GM23338 (cell line): ENCODE data around the gene ASAP2. TPM values are rescaled to one million over a fixed set of nuclear protein-coding genes. Genes with fewer than 3 reads are reported as not detected.

Source experiments
- ATAC-seq: fragments of 200-7000 bp; cut with Tn5 transposase; 3 replicates; pipeline ENCODE4 v1.9.1; 2020
- DNase-seq: peaks from one replicate; pipeline ENCODE4 v3.0.0-alpha.2; 2015; ENCODE audit warnings: low spot score
- H2AFZ ChIP-seq: fragments of 200-600 bp; sonication (generic); 2 replicates; pipeline ENCODE4 v1.8.0; 2016; ENCODE audit warnings: antibody characterized with exemption, mild to moderate bottlenecking, moderate library complexity
- H3F3A ChIP-seq: fragments of 200-600 bp; sonication (generic); replicated peaks from 2 replicates; pipeline ENCODE4 v1.8.0; 2017; ENCODE audit warnings: antibody characterized with exemption, mixed run types, low read depth
- H3K27ac ChIP-seq: fragments of 200-600 bp; sonication (generic); 2 replicates; pipeline ENCODE4 v1.6.1; 2016; ENCODE audit warnings: low read depth
- H3K27me3 ChIP-seq: fragments of 200-600 bp; sonication (generic); 2 replicates; pipeline ENCODE4 v1.8.0; 2016; ENCODE audit warnings: mild to moderate bottlenecking, mixed run types, moderate library complexity; ENCODE audit not compliant: insufficient read depth
- H3K36me3 ChIP-seq: fragments of 200-600 bp; sonication (generic); 2 replicates; pipeline ENCODE4 v1.8.0; 2016; ENCODE audit warnings: mild to moderate bottlenecking; ENCODE audit not compliant: insufficient read depth
- H3K4me1 ChIP-seq: fragments of 200-600 bp; sonication (generic); 2 replicates; pipeline ENCODE4 v1.8.0; 2016; ENCODE audit warnings: mild to moderate bottlenecking, moderate library complexity; ENCODE audit not compliant: insufficient read depth
- H3K4me2 ChIP-seq: fragments of 200-600 bp; sonication (generic); 2 replicates; pipeline ENCODE4 v1.7.1; 2017; ENCODE audit warnings: mixed run types
- H3K4me3 ChIP-seq: fragments of 200-600 bp; sonication (generic); 2 replicates; pipeline ENCODE4 v1.6.1; 2016; ENCODE audit warnings: mixed run types
- H3K79me2 ChIP-seq: fragments of 200-600 bp; sonication (generic); replicated peaks from 2 replicates; pipeline ENCODE4 v1.8.0; 2017; ENCODE audit warnings: mild to moderate bottlenecking; ENCODE audit not compliant: insufficient read depth
- H3K9me2 ChIP-seq: fragments of 200-600 bp; sonication (generic); 2 replicates; pipeline ENCODE4 v1.8.0; 2017; ENCODE audit not compliant: insufficient read depth
- H4K20me1 ChIP-seq: fragments of 200-600 bp; sonication (generic); replicated peaks from 2 replicates; pipeline ENCODE4 v1.8.0; 2017; ENCODE audit warnings: mild to moderate bottlenecking; ENCODE audit not compliant: insufficient read depth
- H3K27ac Mint-ChIP-seq: 2 replicates; pipeline ENCODE4 v1.8.0; 2020; ENCODE audit warnings: inconsistent platforms, mild to moderate bottlenecking, moderate library complexity, mixed read lengths
- H3K27me3 Mint-ChIP-seq: 3 replicates; pipeline ENCODE4 v1.8.0; 2022; ENCODE audit warnings: low read depth, mild to moderate bottlenecking, moderate library complexity, mixed read lengths, inconsistent platforms; ENCODE audit not compliant: insufficient read depth, poor library complexity
- H3K36me3 Mint-ChIP-seq: 3 replicates; pipeline ENCODE4 v1.8.0; 2021; ENCODE audit warnings: low read depth, mild to moderate bottlenecking, inconsistent platforms, moderate library complexity, mixed read lengths
- H3K4me1 Mint-ChIP-seq: 3 replicates; pipeline ENCODE4 v1.8.0; 2020; ENCODE audit warnings: mild to moderate bottlenecking, inconsistent platforms, mixed read lengths
- H3K4me3 Mint-ChIP-seq: 3 replicates; pipeline ENCODE4 v1.8.0; 2021; ENCODE audit warnings: moderate library complexity, mild to moderate bottlenecking, inconsistent platforms, mixed read lengths
- H3K9me3 Mint-ChIP-seq: 3 replicates; pipeline ENCODE4 v1.8.0; 2020; ENCODE audit warnings: moderate library complexity, mild to moderate bottlenecking, inconsistent platforms, mixed read lengths
- EZH2phosphoT487 ChIP-seq: fragments of 200-600 bp; sonication (generic); IDR thresholded peaks from one replicate; pipeline ENCODE4 v1.8.1; 2018; ENCODE audit warnings: antibody characterized with exemption; ENCODE audit not compliant: unreplicated experiment
- NANOG ChIP-seq: IDR thresholded peaks from 2 replicates; pipeline ENCODE4 v1.6.1; 2016; ENCODE audit warnings: antibody characterized with exemption, borderline replicate concordance
- REST ChIP-seq: IDR thresholded peaks from one replicate; pipeline ENCODE4 v1.6.1; 2018; ENCODE audit warnings: antibody characterized with exemption; ENCODE audit not compliant: unreplicated experiment
- STAT1 ChIP-seq: IDR thresholded peaks from one replicate; pipeline ENCODE4 v1.6.1; 2016; ENCODE audit warnings: antibody characterized with exemption; ENCODE audit not compliant: unreplicated experiment
- ZNF114 ChIP-seq: fragments of 250-450 bp; sonication (Bioruptor Pico); IDR thresholded peaks from 2 replicates; pipeline ENCODE4 v1.5.0; 2020; ENCODE audit warnings: mild to moderate bottlenecking, moderate library complexity
- ZNF331 ChIP-seq: fragments of 250-450 bp; sonication (Bioruptor Pico); IDR thresholded peaks from 2 replicates; pipeline ENCODE4 v1.5.0; 2020; ENCODE audit warnings: low read depth, mild to moderate bottlenecking, moderate library complexity
- polyA plus RNA-seq: library from polyadenylated mRNA; unstranded; fragments of >200 nt; fragmentation: Nextera tagmentation; extraction: Ambion mirVana; gene quantifications from 2 replicates; pipeline ENCODE4 v1.2.1, GENCODE V29; 2016
- total RNA-seq: library from RNA; depleted of rRNA; stranded (reverse); fragments of >200 nt; shearing (Covaris generic); gene quantifications from 2 replicates; pipeline ENCODE4 v1.2.3, GENCODE V29; 2014
- TF ChIP-seq, protein P1 (sequence below), 2 experiments: fragments of 200-600 bp in 1 of 2; sonication (generic) in 1 of 2; conservative IDR thresholded peaks; 2 replicates each; pipeline versions ENCODE4 v1.5.1 to v1.6.1; 2016 to 2017; ENCODE audit warnings: antibody characterized with exemption in 2 of 2, low read depth in 2 of 2, mild to moderate bottlenecking in 2 of 2, moderate library complexity in 1 of 2
- TF ChIP-seq, protein P2 (sequence below): IDR thresholded peaks from 2 replicates; pipeline ENCODE4 v1.6.1; 2016; ENCODE audit warnings: antibody characterized with exemption
- TF ChIP-seq, protein P3 (sequence below): fragments of 250-450 bp; sonication (Bioruptor Pico); IDR thresholded peaks from 2 replicates; pipeline ENCODE4 v1.5.0; 2020; ENCODE audit warnings: mild to moderate bottlenecking, moderate library complexity

ASAP2 gene
- total and polyA plus RNA-seq, 2 experiments from 2014 or later = 2.6 to 15.6 TPM

DNA sequence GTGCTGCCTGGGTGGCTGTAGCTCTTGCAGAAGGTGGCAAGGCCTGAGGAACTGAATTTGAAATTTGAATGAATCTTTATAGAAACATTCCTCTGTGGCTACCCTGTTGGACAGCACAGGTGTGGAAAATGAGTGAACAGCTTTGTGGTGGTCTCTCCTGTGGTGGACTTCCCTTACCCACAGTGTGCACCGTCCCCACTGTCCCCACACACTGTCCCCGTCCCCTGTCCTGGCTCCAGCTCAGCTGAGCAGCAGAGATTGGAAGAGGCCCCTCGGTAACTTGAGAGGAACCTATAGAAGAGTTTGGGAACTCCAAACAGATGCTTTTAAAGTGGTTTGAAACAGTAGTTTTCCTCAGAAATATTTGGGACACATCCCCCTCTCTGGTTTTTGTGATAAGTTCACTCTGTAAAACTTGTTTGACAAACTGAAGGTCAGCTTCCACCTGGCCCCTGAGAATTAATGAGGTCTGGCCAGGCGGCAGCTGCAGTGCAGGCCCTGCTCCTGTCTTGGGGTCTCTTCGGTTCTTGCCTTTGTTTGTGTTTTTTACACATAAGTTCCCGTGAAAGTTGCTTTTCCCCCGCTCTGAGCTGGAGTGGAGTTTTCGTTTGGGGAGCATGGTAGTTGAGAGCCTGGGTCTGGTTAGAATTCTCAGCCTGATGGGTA, 63.2 kb downstream of the ASAP2 start (continued):
- TF ChIP-seq, protein P1, sequence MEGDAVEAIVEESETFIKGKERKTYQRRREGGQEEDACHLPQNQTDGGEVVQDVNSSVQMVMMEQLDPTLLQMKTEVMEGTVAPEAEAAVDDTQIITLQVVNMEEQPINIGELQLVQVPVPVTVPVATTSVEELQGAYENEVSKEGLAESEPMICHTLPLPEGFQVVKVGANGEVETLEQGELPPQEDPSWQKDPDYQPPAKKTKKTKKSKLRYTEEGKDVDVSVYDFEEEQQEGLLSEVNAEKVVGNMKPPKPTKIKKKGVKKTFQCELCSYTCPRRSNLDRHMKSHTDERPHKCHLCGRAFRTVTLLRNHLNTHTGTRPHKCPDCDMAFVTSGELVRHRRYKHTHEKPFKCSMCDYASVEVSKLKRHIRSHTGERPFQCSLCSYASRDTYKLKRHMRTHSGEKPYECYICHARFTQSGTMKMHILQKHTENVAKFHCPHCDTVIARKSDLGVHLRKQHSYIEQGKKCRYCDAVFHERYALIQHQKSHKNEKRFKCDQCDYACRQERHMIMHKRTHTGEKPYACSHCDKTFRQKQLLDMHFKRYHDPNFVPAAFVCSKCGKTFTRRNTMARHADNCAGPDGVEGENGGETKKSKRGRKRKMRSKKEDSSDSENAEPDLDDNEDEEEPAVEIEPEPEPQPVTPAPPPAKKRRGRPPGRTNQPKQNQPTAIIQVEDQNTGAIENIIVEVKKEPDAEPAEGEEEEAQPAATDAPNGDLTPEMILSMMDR (conservative IDR thresholded peaks at IDR 0.05; ENCODE audit: low read depth in 2 of 2) = no peak
- TF ChIP-seq ZNF114 (CRISPR knock-in tag) (no peak), NANOG (no peak), REST (no peak), ZNF331 (CRISPR knock-in tag) (no peak), EZH2phosphoT487 (no peak), STAT1 (no peak)
- TF ChIP-seq, protein P2, sequence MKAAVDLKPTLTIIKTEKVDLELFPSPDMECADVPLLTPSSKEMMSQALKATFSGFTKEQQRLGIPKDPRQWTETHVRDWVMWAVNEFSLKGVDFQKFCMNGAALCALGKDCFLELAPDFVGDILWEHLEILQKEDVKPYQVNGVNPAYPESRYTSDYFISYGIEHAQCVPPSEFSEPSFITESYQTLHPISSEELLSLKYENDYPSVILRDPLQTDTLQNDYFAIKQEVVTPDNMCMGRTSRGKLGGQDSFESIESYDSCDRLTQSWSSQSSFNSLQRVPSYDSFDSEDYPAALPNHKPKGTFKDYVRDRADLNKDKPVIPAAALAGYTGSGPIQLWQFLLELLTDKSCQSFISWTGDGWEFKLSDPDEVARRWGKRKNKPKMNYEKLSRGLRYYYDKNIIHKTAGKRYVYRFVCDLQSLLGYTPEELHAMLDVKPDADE = no peak

DNA sequence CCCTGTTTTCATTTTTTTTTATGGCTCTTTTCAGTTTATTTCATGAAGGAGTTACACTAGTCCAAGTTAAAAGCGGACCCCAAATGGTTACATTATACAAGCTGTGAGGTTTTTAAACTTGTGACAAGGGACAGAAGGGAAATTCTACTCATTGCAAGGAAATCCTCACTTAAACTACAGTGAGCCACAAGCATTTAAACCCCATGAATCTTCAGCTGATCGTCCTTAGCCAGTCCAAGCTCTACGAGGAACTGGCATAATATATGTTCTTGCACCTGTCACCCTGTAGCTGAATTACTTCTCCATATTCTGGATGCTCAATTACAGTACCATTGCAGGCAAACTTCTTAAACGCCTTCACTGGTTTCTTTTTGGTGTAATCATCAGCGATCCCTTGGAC, 64.5 kb downstream of the ASAP2 start:
- peaks cover 7% of the 10 kb centered on the region for H3K27me3 Mint-ChIP-seq
- TF ChIP-seq, protein P3, sequence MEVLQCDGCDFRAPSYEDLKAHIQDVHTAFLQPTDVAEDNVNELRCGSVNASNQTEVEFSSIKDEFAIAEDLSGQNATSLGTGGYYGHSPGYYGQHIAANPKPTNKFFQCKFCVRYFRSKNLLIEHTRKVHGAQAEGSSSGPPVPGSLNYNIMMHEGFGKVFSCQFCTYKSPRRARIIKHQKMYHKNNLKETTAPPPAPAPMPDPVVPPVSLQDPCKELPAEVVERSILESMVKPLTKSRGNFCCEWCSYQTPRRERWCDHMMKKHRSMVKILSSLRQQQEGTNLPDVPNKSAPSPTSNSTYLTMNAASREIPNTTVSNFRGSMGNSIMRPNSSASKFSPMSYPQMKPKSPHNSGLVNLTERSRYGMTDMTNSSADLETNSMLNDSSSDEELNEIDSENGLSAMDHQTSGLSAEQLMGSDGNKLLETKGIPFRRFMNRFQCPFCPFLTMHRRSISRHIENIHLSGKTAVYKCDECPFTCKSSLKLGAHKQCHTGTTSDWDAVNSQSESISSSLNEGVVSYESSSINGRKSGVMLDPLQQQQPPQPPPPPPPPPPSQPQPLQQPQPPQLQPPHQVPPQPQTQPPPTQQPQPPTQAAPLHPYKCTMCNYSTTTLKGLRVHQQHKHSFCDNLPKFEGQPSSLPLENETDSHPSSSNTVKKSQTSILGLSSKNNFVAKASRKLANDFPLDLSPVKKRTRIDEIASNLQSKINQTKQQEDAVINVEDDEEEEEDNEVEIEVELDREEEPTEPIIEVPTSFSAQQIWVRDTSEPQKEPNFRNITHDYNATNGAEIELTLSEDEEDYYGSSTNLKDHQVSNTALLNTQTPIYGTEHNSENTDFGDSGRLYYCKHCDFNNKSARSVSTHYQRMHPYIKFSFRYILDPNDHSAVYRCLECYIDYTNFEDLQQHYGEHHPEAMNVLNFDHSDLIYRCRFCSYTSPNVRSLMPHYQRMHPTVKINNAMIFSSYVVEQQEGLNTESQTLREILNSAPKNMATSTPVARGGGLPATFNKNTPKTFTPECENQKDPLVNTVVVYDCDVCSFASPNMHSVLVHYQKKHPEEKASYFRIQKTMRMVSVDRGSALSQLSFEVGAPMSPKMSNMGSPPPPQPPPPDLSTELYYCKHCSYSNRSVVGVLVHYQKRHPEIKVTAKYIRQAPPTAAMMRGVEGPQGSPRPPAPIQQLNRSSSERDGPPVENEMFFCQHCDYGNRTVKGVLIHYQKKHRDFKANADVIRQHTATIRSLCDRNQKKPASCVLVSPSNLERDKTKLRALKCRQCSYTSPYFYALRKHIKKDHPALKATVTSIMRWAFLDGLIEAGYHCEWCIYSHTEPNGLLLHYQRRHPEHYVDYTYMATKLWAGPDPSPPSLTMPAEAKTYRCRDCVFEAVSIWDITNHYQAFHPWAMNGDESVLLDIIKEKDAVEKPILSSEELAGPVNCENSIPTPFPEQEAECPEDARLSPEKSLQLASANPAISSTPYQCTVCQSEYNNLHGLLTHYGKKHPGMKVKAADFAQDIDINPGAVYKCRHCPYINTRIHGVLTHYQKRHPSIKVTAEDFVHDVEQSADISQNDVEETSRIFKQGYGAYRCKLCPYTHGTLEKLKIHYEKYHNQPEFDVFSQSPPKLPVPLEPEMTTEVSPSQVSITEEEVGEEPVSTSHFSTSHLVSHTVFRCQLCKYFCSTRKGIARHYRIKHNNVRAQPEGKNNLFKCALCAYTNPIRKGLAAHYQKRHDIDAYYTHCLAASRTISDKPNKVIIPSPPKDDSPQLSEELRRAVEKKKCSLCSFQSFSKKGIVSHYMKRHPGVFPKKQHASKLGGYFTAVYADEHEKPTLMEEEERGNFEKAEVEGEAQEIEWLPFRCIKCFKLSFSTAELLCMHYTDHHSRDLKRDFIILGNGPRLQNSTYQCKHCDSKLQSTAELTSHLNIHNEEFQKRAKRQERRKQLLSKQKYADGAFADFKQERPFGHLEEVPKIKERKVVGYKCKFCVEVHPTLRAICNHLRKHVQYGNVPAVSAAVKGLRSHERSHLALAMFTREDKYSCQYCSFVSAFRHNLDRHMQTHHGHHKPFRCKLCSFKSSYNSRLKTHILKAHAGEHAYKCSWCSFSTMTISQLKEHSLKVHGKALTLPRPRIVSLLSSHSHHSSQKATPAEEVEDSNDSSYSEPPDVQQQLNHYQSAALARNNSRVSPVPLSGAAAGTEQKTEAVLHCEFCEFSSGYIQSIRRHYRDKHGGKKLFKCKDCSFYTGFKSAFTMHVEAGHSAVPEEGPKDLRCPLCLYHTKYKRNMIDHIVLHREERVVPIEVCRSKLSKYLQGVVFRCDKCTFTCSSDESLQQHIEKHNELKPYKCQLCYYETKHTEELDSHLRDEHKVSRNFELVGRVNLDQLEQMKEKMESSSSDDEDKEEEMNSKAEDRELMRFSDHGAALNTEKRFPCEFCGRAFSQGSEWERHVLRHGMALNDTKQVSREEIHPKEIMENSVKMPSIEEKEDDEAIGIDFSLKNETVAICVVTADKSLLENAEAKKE = no peak
- TF ChIP-seq STAT1 = no peak
- Histone ChIP-seq H3K4me1 (peaks cover 23% of the 10 kb centered on the region), H3F3A (0 out of 2 replicates have a peak, but pooled peaks cover 3% of the 10 kb centered on the region), H3K9me2 (no peaks in the 10 kb centered on the region), H3K4me2 (no peak overlapping the region), H3K4me3 (no peak overlapping the region), H3K27me3 (no peaks in the 10 kb centered on the region), H3K79me2 (peaks cover 83% of the 10 kb centered on the region), H4K20me1 (peaks cover 6% of the 10 kb centered on the region), H3K36me3 (no peaks in the 10 kb centered on the region), H3K27ac (no peak overlapping the region), H2AFZ (no peak overlapping the region)
- peaks cover 3% of the 10 kb centered on the region; the same call in 2 of the 3 replicates for H3K36me3 Mint-ChIP-seq
- DNase-seq (no peak), ATAC-seq (no peak)
- no peaks in the 10 kb centered on the region for H3K9me3 Mint-ChIP-seq
- no peak overlapping the region for H3K27ac Mint-ChIP-seq
- no peak overlapping the region for H3K4me3 Mint-ChIP-seq
- H3K4me1 Mint-ChIP-seq = peaks cover 48% of the 10 kb centered on the region
